ENCODE results near the gene TENT5C.

TENT5C gene

GRCh38 chr1:117629625-117630422, 24.0 kb downstream of the TENT5C start:
- H3K27ac ChIP-seq (ENCODE audit: low read depth, low read length, poor library complexity, severe bottlenecking), result peak overlapping the region; percentile 74
- H3K79me2 ChIP-seq (ENCODE audit: insufficient read depth, low read length), result no peaks in the 10 kb centered on the region
- TF ChIP-seq EZH2 (IDR thresholded peaks at IDR 0.05; ENCODE audit: borderline replicate concordance, low read length) (no peak), CTCF (IDR thresholded peaks at IDR 0.05; ENCODE audit: low read length) (no peak)
- no peak overlapping the region for H3K9ac ChIP-seq (ENCODE audit: low read length)
- no peaks in the 10 kb centered on the region for H3K36me3 ChIP-seq (ENCODE audit: insufficient read depth, low read length)
- H3K9me3 ChIP-seq (ENCODE audit: low read length), result no peaks in the 10 kb centered on the region
- no peak overlapping the region for H2AFZ ChIP-seq (ENCODE audit: low read length)
- H3K4me3 ChIP-seq (ENCODE audit: low read depth, low read length, poor library complexity, severe bottlenecking), result no peak overlapping the region
- H3K4me1 ChIP-seq (ENCODE audit: insufficient read depth, low read length, severe bottlenecking), result peaks cover 70% of the 10 kb centered on the region
- H3K27me3 ChIP-seq (ENCODE audit: insufficient read depth, low read length), result no peaks in the 10 kb centered on the region
- H3F3A ChIP-seq (ENCODE audit: insufficient read depth, low read length), result no peaks in the 10 kb centered on the region
- no peak overlapping the region for H3K4me2 ChIP-seq (ENCODE audit: low read length)
- no peaks in the 10 kb centered on the region for H3K9me2 ChIP-seq (ENCODE audit: low read depth, low read length)
- H4K20me1 ChIP-seq (ENCODE audit: insufficient read depth, low read length), result no peaks in the 10 kb centered on the region

- Histone ChIP-seq H3F3A (ENCODE audit: insufficient read depth, low read length) (no peaks in the 10 kb centered on the region), H3K36me3 (ENCODE audit: insufficient read depth, low read length) (no peaks in the 10 kb centered on the region), H3K9me3 (ENCODE audit: low read length) (no peaks in the 10 kb centered on the region), H3K9ac (ENCODE audit: low read length) (no peak overlapping the region), H3K9me2 (ENCODE audit: low read depth, low read length) (no peaks in the 10 kb centered on the region), H3K4me1 (ENCODE audit: insufficient read depth, low read length, severe bottlenecking) (peaks cover 63% of the 10 kb centered on the region), H3K4me3 (ENCODE audit: low read depth, low read length, poor library complexity, severe bottlenecking) (no peak overlapping the region), H2AFZ (ENCODE audit: low read length) (no peak overlapping the region), H4K20me1 (ENCODE audit: insufficient read depth, low read length) (no peaks in the 10 kb centered on the region), H3K27me3 (ENCODE audit: insufficient read depth, low read length) (no peaks in the 10 kb centered on the region), H3K4me2 (ENCODE audit: low read length) (no peak overlapping the region), H3K27ac (ENCODE audit: low read depth, low read length, poor library complexity, severe bottlenecking) (no peak overlapping the region), H3K79me2 (ENCODE audit: insufficient read depth, low read length) (no peaks in the 10 kb centered on the region)
- no peak for TF ChIP-seq EZH2 (IDR thresholded peaks at IDR 0.05; ENCODE audit: borderline replicate concordance, low read length)
- no peak for TF ChIP-seq CTCF (IDR thresholded peaks at IDR 0.05; ENCODE audit: low read length)
Measured at GRCh38 chr1:117630423-117630998, 24.7 kb downstream of the TENT5C start.

- Histone ChIP-seq H4K20me1 (ENCODE audit: insufficient read depth, low read length) (no peaks in the 10 kb centered on the region), H3F3A (ENCODE audit: insufficient read depth, low read length) (no peaks in the 10 kb centered on the region), H3K4me2 (ENCODE audit: low read length) (no peak overlapping the region), H3K9me2 (ENCODE audit: low read depth, low read length) (no peaks in the 10 kb centered on the region), H3K27me3 (ENCODE audit: insufficient read depth, low read length) (no peaks in the 10 kb centered on the region), H2AFZ (ENCODE audit: low read length) (no peak overlapping the region), H3K27ac (ENCODE audit: low read depth, low read length, poor library complexity, severe bottlenecking) (no peak overlapping the region), H3K9ac (ENCODE audit: low read length) (no peak overlapping the region), H3K36me3 (ENCODE audit: insufficient read depth, low read length) (no peaks in the 10 kb centered on the region), H3K79me2 (ENCODE audit: insufficient read depth, low read length) (no peaks in the 10 kb centered on the region), H3K9me3 (ENCODE audit: low read length) (no peaks in the 10 kb centered on the region), H3K4me1 (ENCODE audit: insufficient read depth, low read length, severe bottlenecking) (peaks cover 61% of the 10 kb centered on the region), H3K4me3 (ENCODE audit: low read depth, low read length, poor library complexity, severe bottlenecking) (no peak overlapping the region)
- TF ChIP-seq CTCF (IDR thresholded peaks at IDR 0.05; ENCODE audit: low read length) (peak; percentile 19; the same call in 1 of the 2 replicates), EZH2 (IDR thresholded peaks at IDR 0.05; ENCODE audit: borderline replicate concordance, low read length) (no peak)
Measured at GRCh38 chr1:117631359-117632160, 25.7 kb downstream of the TENT5C start.

All from OCI-LY1 (cell line).